ENCODE measurements around the gene ADH4.
"Not testable (repeated sequence)": the region's sequence is repeated elsewhere in the genome, so short reads cannot be mapped to it uniquely, and the experiment has no call there.

ADH4 gene

GRCh38 chr4:99144070-99144469 lies at the start of gene ADH4:
ADH4 (minus strand) TSS chr4:99144297; CDS start chr4:99144222, 75 bp downstream.
- DNase-seq, result no peak

GRCh38 chr4:99190336-99190735 lies 46.2 kb upstream of the ADH4 start:
- DNase-seq, result no peak

- DNase-seq, result not testable (repeated sequence)
These were observed 45.8 kb upstream of the ADH4 start for GRCh38 chr4:99189900-99190299.

DNA sequence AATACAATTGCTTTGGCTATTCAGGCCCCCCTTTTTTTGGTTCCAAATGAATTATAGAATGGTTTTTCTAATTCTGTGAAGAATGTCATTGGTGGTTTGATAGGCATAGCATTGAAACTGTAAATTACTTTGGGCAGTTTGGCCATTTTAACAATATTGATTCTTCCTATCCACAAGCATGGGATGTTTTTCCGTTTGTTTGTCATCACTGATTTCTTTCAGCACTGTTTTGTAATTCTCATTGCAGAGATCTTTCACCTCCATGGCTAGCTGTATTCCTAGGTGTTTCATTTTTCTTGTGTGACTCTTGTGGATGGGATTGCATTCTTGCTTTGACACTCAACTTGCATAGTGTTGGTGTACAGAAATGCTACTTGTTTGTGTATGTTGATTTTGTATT lies 41.9 kb upstream of the ADH4 start:
- DNase-seq, result no peak

DNA sequence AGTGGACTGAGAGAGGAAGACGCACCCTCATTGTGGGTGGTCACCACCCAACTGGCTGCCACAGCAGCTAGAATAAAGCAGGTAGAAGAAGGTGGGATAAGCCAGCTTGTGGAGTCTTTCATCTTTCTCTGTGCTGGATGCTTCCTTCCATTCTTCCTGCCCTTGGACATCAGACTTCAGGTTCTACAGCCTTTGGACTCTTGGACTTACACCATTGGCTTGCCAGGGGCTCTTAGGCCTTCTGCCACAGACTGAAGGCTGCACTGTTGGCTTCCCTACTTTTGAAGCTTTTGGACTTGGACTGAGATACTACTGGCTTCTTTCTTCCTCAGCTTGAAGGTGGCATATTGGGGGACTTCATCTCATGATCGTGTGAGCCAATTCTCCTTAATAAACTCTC lies 41.5 kb upstream of the ADH4 start:
- no peak for DNase-seq

DNA sequence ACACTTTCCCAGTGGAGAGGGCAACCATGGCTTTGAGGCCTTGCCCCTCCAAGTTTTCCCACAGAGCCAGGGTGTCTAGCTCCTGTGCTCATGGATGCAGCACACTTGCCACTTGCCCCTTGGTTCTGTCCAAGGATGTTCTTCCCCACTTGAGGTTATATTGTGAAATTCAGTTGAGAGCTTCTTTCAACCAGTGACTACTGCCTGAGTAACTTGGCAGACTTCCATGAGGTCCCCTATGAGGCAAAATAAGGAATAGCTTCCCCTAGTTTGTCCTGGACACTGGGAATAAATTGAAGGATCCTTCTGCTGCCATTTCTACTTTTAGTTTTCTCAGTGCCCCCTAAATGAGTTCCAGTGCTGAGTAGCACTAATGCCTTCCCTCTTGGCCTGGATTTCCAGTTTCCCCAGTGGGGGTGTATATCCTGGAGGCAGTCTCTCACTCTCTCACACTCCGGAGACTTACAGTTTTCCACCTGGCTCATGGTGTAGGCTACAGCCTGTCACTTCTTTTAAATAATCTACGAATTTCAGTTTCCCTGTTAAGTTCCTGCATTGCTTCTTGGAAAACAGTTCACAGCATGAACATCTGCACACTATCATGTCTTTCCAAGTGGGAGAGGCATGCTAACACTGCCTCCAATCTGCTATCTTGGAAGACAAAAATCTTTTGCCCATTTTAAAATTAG lies 36.4 kb upstream of the ADH4 start:
- DNase-seq, result no peak

DNA sequence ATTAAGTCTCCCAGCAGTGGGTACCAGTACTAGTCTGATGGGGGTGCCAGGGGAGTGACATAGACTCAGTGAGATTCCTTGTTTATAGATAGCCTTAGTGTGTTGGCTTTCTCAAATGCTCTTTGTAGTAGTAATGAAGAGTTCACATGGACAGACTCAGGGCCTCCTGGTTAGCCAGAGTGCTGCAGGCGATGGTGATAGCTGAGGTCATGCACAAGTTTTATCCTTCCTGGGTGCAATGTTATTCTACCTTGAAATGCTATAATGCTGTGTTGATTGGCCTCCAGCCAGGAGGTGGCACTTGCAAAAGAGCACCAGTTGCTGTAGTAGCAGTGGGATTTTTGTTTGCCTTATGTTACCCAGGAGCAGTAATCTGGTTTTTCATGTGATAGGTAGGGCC lies 35.5 kb upstream of the ADH4 start:
- no peak for DNase-seq

DNA sequence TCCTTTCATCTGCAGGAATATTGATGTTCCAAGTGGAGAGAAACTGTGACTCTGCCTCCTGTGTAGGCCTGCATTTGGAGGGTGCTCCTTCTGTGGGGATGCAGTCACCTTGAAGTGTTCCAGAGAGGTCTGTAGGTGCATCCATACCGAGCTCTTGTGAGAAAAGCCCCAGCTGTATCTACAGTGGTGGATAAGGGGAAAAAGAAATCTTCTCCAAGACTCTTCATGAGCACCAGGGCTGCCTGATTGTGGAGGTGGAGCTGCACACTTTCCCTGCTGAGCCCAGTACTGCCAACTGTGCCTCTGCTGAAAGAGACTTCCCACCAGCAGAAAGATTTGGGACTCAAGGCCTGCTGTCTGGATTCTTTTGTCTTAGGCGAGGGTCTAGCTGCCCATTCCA lies 35.1 kb upstream of the ADH4 start:
- no peak for DNase-seq

GRCh38 chr4:99166544-99166943 lies 22.4 kb upstream of the ADH4 start:
- no peak for DNase-seq

DNA sequence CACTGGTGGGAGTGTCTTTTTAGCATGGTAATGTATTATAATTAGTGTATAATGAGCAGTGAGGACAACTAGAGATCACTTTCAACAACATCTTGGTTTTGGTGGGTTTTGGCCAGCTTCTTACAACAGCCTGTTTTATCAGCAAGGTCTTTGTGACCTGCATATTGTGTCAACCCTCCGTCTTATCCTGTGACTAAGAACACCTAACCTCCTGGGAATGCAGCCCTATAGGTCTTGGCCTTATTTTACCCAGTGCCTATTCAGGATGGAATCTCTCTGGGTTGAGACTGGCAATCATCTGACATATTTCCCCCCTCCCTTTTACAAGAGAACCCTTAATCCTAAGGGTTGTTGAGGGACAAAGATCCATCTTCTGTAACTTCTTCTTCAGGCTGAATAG lies 21.9 kb upstream of the ADH4 start:
- no peak for DNase-seq

DNA sequence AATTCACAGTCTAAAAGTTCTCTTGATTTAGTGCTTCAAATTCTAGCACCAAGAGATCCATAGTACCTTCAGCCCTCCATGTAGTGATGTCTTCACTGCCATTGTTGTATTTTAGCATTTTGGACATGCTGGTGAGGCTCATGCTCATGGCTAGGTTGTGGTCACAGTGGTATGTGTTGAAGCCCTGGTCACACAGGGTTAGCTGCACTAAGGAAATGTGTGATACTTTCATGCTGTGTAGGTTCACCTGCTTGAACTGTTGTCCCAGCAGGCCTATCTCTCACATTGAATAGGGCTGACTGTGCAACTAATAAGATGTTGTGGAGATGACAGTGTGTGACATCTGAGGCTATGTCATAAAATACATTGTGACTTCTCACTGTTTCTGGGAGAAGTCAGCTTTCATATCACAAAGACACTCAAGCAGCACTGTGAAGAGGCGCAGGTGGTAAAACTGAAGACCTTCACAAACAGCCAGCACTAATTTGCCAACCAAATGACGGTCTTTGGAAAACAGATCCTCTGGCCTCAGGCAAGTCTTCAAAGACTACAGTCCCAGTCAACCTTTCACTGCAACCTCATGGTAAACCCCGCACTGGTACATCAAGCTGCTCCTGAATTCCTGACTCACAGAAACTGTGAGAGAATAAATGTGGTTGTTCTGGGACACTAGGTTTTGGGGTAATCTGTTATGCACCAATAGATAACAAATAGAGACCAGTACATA lies 17.4 kb upstream of the ADH4 start:
- DNase-seq, result no peak

- no peak for DNase-seq
These were observed 15.6 kb upstream of the ADH4 start for GRCh38 chr4:99159699-99160098.

GRCh38 chr4:99157478-99157935 lies 13.4 kb upstream of the ADH4 start:
- no peak for DNase-seq

DNA sequence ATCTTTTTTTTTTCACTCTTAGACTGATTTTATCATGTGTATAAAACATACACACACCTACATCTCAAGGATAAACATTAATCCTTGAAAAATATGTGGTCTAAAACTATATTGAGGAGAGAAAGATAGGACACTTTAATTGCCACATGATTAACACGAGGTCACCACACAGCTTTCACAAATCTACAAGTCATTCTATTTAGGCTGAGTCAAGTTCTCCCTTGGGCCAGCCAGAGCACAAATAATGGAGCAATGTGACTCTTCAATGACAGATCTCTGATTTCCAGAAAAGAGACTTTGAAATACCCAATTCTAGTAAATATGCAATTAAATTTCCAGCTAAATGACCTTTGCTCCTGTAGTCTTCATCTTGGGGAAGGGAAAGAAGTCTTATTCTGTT lies 12.9 kb upstream of the ADH4 start:
- no peak for DNase-seq

DNA sequence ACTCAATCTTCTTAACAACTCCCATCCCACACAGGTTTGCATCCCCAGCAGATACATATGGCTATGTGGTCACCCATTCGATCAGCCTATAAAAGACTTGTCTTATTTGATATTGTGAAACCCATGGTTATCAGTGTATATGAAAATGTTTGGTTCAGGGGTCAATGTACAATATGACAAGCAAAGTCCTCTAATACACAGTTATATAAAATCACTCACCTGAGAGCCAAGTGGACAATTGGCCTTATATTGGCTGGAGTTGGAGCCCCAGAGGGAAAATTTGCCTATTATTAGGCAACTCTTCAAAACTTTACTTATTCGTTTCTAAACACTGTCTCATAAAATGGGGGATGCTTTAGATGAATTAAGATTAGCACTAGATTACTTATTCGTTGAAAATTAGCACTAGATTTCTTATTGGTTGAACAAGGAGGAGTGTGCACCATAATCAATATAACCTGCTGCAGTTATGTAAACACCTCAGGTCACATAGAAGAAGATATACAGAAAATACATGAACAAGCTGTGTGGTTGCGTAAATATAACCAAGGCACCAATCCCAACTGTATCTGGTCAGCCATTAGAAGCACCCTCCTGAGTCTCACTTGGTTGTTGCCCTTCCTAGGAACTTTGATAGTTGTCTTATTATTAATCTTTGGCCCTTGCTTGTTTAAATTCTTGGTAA lies 10.7 kb upstream of the ADH4 start:
- DNase-seq, result no peak

- DNase-seq, result no peak
These were observed 7.9 kb upstream of the ADH4 start for GRCh38 chr4:99151995-99152394.

GRCh38 chr4:99151452-99151851 lies 7.4 kb upstream of the ADH4 start:
- no peak for DNase-seq

GRCh38 chr4:99149426-99150019 lies 5.4 kb upstream of the ADH4 start:
- no peak for DNase-seq

- no peak for DNase-seq
These were observed 4.5 kb upstream of the ADH4 start for GRCh38 chr4:99148550-99148949.

- DNase-seq, result no peak
These were observed 490 bp upstream of the ADH4 start for GRCh38 chr4:99144587-99144986.

DNA sequence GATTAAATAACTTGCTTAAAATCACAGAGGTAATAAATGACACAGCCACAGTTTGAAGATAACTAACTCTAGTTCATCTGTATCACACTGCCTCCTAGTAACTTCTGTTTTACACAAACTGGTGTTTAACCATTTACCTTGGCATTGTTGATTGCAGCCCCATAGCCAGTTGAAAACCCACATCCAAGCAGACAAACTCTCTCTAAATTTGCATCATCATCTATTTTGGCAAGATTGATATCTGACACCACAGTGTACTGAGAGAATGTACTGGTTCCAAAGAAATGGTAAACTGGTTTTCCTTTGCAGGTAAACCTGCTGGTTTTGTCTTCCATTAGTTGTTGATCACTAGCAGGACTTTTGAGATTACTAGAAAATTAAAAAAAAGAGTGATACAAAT lies 7.8 kb downstream of the ADH4 start:
- DNase-seq, result no peak

- DNase-seq, result no peak
These were observed 8.4 kb downstream of the ADH4 start for GRCh38 chr4:99135541-99136162.

GRCh38 chr4:99134586-99134985 lies 9.5 kb downstream of the ADH4 start:
- no peak for DNase-seq

Measured in activated CD4-positive, CD25-positive, alpha-beta regulatory T cell treated with anti-CD3 and anti-CD28 coated beads, Interleukin-2, amount 50 U/mL, for 72 hours (primary cell).